Measurements from ENCODE around the gene RAPGEF6.

DNA sequence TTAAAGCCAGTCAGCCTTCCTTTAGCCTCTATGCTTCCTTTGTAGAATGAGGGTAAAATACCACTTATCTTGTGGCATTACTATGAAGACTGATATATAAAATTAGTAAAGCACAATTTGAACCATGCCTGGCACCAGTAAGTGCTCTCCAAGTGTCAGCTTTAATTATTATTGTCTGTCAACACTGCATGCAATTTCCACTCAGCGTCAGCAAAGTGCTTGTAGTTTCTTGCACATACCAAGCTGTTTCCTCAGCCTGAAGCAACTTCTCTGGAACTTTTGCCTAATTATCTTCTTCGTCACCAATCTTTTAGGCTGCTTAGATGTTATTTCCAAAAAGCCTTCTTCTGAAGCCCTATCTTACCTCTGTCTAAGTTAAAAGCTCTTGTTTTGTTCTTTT is 193.8 kb downstream of the RAPGEF6 start:
- TF ChIP-seq POLR2A (IDR thresholded peaks at IDR 0.05; ENCODE audit: low read length) = no peak
- no peak for TF ChIP-seq GATA1 (IDR thresholded peaks at IDR 0.05; ENCODE audit: low read depth, low read length)

Measured in erythroblast (primary cell).